Middle frontal gyrus (tissue), 1 donor: ENCODE results near the gene LRRC15.

ENCODE experiments used
- DNase-seq: peaks from one replicate; pipeline ENCODE4 v3.0.0-alpha.2; 2015; ENCODE audit warnings: low spot score; ENCODE audit errors: extremely low spot score

LRRC15 gene

DNA sequence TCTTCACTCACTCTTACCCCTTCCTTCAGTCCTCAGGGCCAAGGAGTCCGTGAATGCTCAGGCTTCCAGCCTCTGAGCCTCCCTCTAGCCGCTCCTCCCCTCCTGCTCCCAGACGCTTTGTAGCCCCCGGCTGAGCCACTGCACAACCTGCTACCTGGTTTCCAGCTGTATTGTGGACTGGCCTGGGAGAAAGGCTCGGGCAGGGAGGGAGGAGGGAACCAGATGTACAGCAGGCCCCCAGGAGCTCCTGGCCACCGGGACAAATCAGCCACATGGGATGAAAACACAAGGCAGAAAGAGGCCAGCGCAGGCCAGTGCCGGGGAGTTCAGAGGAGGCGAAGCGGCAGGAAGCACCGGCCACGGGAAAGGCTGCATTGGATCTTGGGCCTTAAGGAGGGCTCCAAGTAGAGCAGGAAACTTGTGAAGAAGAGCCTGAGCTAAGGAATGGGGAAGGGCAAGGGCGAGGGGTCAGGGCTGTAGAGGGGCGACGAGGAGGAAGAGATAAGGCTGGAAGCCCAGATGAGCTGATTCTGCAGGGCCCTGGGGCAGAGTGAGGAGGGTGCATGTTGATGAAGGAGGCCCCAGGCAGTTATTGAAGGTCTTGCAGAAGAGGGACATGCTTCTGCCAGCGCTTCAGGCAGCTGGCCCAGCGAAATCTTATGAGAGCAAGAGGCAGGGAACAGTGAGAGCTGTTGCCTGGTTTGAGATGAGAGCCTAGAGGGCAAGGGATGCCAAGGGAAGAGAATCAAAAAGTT lies 32.8 kb downstream of the LRRC15 start:
- DNase-seq: no peak

DNA sequence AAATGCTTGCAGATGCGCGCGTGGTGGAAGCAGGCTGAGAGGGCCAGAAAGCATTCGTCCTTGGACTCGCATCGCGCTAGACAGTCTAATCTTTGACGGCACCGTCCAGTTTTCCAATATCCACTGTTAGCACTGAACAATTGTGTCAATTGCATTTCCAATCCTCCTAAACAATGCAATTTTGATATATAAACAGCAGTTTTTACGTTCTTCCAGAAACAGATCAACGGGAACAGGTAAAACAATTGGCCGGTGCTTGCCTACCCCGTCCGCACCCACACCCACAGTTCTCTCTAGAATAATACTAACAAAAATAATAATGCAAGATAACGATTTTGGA lies 35.6 kb downstream of the LRRC15 start:
- no peak for DNase-seq

DNA sequence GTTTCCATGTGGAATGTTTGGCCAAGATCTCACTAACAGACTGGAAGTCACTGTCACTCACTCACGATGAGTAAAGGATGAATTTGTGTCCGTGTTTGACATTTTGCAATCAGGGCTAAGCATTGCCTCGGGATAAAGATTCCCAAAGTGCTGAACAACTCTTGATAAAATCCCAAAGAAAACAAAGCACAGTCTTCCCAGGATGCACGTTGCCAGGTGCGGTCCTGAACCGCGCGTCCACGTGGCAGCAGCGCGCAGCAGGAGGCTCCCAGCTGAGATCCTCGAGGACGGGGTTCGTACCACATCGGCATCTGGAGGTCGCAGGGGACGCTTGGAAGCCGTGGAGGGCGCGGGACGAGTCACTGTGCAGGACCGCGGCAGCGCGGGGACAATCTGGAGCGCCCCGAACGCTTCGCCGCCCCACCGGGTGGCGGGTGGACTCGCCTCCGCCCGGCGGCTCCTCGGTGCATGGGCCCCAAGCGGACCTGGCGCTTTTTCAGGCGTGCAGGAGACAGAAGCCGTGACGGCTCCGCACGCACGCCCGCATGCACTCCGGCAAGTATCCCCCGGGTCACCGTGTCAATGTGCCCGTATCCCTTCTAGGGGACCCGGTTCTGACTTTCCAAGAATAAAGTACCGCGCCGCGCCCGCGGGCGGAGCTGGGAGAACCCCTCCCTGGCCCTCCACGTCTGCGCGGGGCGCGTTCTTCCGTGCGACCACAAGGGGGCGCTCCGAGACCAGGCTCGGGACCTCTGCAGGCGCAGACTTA lies 36.1 kb downstream of the LRRC15 start:
- DNase-seq: peak; percentile 67

- no peak for DNase-seq
Observed at GRCh38 chr3:194332858-194333211, 36.7 kb downstream of the LRRC15 start.

DNA sequence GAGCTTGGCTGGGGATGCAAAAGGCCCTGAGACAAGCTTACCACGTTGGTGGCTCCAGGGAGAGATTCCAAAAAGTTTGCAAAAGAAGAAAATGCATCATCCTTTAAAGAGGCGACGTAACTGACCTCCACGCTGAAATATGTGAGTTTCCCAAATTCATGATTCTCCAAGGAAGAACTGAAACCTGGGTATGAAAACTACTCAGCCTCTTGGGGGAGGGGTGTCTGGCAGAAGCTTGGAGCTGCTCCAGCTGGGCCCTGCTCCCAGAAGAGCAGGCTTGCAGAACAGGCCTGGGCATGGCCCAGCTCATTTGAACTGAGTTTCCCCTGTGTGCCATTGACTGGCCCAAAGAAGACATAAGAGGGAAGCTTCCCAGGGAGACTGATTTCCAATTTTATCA lies 39.0 kb downstream of the LRRC15 start:
- DNase-seq: no peak

GRCh38 chr3:194330160-194330559 lies 39.4 kb downstream of the LRRC15 start:
- DNase-seq: no peak

GRCh38 chr3:194329583-194329965 lies 40.0 kb downstream of the LRRC15 start:
- DNase-seq: no peak

GRCh38 chr3:194328942-194329582 lies 40.5 kb downstream of the LRRC15 start:
- DNase-seq: no peak

DNA sequence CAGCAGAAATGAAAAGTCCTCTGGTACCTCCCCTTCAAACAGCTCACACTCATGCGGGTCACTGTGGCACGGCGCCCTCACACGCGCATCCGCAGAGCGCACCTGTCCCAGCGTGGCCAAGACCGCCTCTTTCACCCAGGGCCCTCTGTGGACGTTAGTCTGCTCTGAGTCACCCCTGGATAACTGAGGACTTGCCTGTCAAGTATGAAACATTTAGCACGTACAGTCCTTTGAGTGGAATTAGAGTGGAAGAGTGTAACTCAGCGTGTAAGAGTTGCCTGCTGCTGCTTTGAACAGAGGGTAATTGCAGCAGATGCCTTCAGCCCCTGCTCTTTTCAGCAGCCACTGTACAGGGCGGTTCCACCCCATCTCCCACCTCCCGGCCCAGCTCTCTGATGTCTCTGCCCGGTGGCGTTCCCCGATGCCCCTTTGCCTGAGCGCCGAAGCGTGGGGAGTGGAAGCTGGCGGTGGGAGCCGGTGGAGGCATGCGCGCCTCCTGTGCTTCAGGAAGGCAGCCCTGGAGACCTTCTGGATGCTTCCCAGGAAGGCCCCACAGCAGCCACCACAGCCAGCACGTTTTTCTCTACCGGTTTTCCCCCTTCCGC lies 41.4 kb downstream of the LRRC15 start:
- DNase-seq: no peak

DNA sequence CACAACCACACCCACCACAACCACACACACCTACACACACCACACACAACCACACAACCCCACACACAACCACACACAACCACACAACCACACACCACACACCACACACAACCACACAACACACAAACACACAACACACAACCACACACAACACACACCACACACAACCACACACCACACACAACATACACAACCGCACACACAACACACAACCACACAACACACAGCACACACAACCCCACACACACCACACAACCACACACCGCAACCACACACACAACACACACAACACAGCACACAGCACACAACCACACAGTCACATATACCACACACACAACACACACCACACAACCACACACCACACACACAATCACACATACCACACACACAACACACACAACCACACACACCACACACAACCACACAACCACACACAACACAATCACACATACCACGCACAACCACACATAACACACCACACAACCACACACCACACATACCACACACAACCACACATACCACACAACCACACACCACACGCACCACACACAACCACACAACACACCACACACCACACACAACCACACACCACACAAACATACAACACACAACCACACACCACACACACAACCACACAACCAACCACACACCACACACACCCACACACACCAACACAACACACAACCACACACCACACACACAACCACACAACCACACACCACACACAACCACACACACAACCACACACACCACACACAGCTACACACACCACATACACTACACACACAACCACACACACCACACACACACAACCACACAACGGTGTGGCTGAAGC lies 42.1 kb downstream of the LRRC15 start:
- DNase-seq: no peak

DNA sequence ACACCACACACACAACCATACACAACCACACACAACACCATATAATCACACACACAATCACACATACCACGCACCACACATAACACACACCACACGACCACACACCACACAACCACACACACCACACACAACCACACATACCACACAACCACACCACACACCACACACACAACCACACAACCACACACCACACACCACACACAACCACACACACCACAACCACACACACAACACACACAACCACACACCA lies 42.6 kb downstream of the LRRC15 start:
- DNase-seq: no peak

DNA sequence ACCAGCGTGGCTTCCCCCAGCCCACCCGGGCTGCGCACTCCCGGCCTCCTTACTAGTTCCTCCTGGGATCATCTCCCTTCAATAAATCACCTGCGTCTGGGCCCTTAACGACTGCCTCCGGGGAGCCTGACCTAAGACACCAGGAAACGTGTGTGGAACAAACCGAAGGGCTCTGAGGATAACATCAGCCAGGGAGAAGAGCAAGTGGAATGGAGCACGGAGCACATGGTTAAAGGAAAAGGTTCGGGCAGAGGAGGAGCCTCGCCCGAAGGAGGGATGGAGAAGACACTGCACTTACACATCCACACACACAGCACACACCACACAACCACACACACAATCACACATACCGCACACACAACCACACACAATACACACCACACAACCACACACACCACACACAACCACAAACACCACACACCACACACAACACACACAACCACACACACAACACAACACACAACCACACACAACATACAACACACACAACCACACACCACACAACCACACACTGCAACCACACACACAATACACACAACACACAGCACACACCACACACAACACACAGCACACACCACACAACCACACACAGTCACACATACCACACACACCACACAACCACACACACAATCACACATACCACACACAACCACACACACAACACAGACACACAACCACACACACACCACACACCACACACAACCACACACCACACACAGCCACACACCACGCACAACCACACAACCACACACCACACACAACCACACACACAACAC lies 43.2 kb downstream of the LRRC15 start:
- DNase-seq: no peak

- DNase-seq: no peak
Observed at GRCh38 chr3:194325424-194326153, 44.0 kb downstream of the LRRC15 start.

- no peak for DNase-seq
Observed at GRCh38 chr3:194324823-194325327, 44.7 kb downstream of the LRRC15 start.

GRCh38 chr3:194323785-194324735 lies 45.5 kb downstream of the LRRC15 start:
- DNase-seq: no peak

- no peak for DNase-seq
Observed at GRCh38 chr3:194322678-194323211, 46.8 kb downstream of the LRRC15 start.

GRCh38 chr3:194321693-194322640 lies 47.6 kb downstream of the LRRC15 start:
- DNase-seq: no peak
